ENCODE measurements around the gene ASH1L.
"Not testable (repeated sequence)": the region's sequence is repeated elsewhere in the genome, so short reads cannot be mapped to it uniquely, and the experiment has no call there.

Gene ASH1L

GRCh38 chr1:155526356-155526755 is 36.2 kb downstream of the ASH1L start:
- no peak overlapping the region for H3K4me3 ChIP-seq (replicated peaks; ENCODE audit: low read depth, low read length)
- no peak for TF ChIP-seq CTCF (IDR thresholded peaks at IDR 0.05; ENCODE audit: low read depth, low read length, missing control alignments)
- DNase-seq (ENCODE audit: extremely low read depth, low read depth), result no peak

- DNase-seq (ENCODE audit: extremely low read depth, low read depth), result no peak
- H3K4me3 ChIP-seq (replicated peaks; ENCODE audit: low read depth, low read length), result no peak overlapping the region
- TF ChIP-seq CTCF (IDR thresholded peaks at IDR 0.05; ENCODE audit: low read depth, low read length, missing control alignments), result no peak
These were observed 40.5 kb downstream of the ASH1L start for GRCh38 chr1:155522069-155522468.

GRCh38 chr1:155518484-155518883 is 44.1 kb downstream of the ASH1L start:
- DNase-seq (ENCODE audit: extremely low read depth, low read depth), result no peak
- TF ChIP-seq CTCF (IDR thresholded peaks at IDR 0.05; ENCODE audit: low read depth, low read length, missing control alignments), result no peak
- H3K4me3 ChIP-seq (replicated peaks; ENCODE audit: low read depth, low read length), result no peak overlapping the region

- TF ChIP-seq CTCF (IDR thresholded peaks at IDR 0.05; ENCODE audit: low read depth, low read length, missing control alignments), result no peak
- H3K4me3 ChIP-seq (replicated peaks; ENCODE audit: low read depth, low read length), result no peak overlapping the region
- DNase-seq (ENCODE audit: extremely low read depth, low read depth), result no peak
These were observed 47.9 kb downstream of the ASH1L start for GRCh38 chr1:155514582-155515187.

- DNase-seq (ENCODE audit: extremely low read depth, low read depth), result peak; percentile 42
- H3K4me3 ChIP-seq (replicated peaks; ENCODE audit: low read depth, low read length), result no peak overlapping the region
- TF ChIP-seq CTCF (IDR thresholded peaks at IDR 0.05; ENCODE audit: low read depth, low read length, missing control alignments), result no peak
These were observed 49.2 kb downstream of the ASH1L start for GRCh38 chr1:155513300-155513916.

- not testable (repeated sequence) for H3K4me3 ChIP-seq (replicated peaks; ENCODE audit: low read depth, low read length); DNase-seq (ENCODE audit: extremely low read depth, low read depth)
These were observed 51.2 kb downstream of the ASH1L start for GRCh38 chr1:155511385-155511784.

GRCh38 chr1:155509064-155509463 is 53.5 kb downstream of the ASH1L start:
- TF ChIP-seq CTCF (IDR thresholded peaks at IDR 0.05; ENCODE audit: low read depth, low read length, missing control alignments), result no peak
- H3K4me3 ChIP-seq (replicated peaks; ENCODE audit: low read depth, low read length), result no peak overlapping the region
- DNase-seq (ENCODE audit: extremely low read depth, low read depth), result no peak
